Renal cortex interstitium (tissue), 11 donors: ENCODE data around the gene MYO10. TPM values are rescaled to one million over a fixed set of nuclear protein-coding genes. Genes with fewer than 3 reads are reported as not detected.
"Not testable (repeated sequence)": the region's sequence is repeated elsewhere in the genome, so short reads cannot be mapped to it uniquely, and the experiment has no call there.

Experiments used
- DNase-seq, 11 donors: peaks; one replicate each; pipeline ENCODE4 v3.0.0-alpha.2; 2013; ENCODE audit warnings: low read depth in 9 of 11, low spot score in 4 of 11; ENCODE audit errors: extremely low read depth in 1 of 11
- polyA plus RNA-seq, 3 donors: library from polyadenylated mRNA; unstranded; fragments of 120-200 nt; gene quantifications; one replicate each; pipeline ENCODE4 v1.2.1, GENCODE V29; 2013; ENCODE audit not compliant: insufficient read length in 3 of 3

Gene MYO10
- polyA plus RNA-seq, 3 donors: 42.1 to 61.3 (median 45.7) TPM

- DNase-seq: no peak
These were observed 195.8 kb downstream of the MYO10 start for GRCh38 chr5:16740066-16740810.

- DNase-seq: not testable (repeated sequence)
These were observed 197.7 kb downstream of the MYO10 start for GRCh38 chr5:16738393-16738792.

- DNase-seq: no peak
These were observed 198.3 kb downstream of the MYO10 start for GRCh38 chr5:16737620-16738364.

- DNase-seq: no peak
These were observed 198.9 kb downstream of the MYO10 start for GRCh38 chr5:16737209-16737608.

GRCh38 chr5:16736158-16736995 is 199.7 kb downstream of the MYO10 start:
- peak in 3 of 11 donors; percentile 23 to 68 (median 57) for DNase-seq

- no peak for DNase-seq
These were observed 200.7 kb downstream of the MYO10 start for GRCh38 chr5:16735101-16736060.

GRCh38 chr5:16733331-16734006 is 202.6 kb downstream of the MYO10 start:
- DNase-seq: no peak

- DNase-seq: no peak
These were observed 203.7 kb downstream of the MYO10 start for GRCh38 chr5:16732356-16732755.

- DNase-seq: peak in 2 of 11 donors; percentile 26 to 41
These were observed 208.2 kb downstream of the MYO10 start for GRCh38 chr5:16727755-16728325.

GRCh38 chr5:16726538-16726946 is 209.5 kb downstream of the MYO10 start:
- no peak for DNase-seq

GRCh38 chr5:16725575-16725974 is 210.5 kb downstream of the MYO10 start:
- no peak for DNase-seq

GRCh38 chr5:16723821-16724220 is 212.3 kb downstream of the MYO10 start:
- DNase-seq: no peak

- no peak for DNase-seq
These were observed 214.0 kb downstream of the MYO10 start for GRCh38 chr5:16722097-16722495.

- DNase-seq: no peak
These were observed 214.7 kb downstream of the MYO10 start for GRCh38 chr5:16721151-16722096.

- DNase-seq: not testable (repeated sequence)
These were observed 218.1 kb downstream of the MYO10 start for GRCh38 chr5:16718036-16718435.

GRCh38 chr5:16713386-16713928 is 222.6 kb downstream of the MYO10 start:
- peak in 3 of 11 donors; percentile 38 to 49 (median 44) for DNase-seq
